T-helper 1 cell treated with Interleukin-12 subunit alpha and Interleukin-12 subunit beta and Interleukin-4 antibody, amounts not matched to agents 30 μg/mL and 1 μg/mL, for 36 hours (primary cell): ENCODE data around the gene TTC33.

ENCODE experiments used
- H3K27ac Mint-ChIP-seq: one replicate; pipeline ENCODE4 v1.8.0; 2021; ENCODE audit warnings: mild to moderate bottlenecking, mixed read lengths
- H3K27me3 Mint-ChIP-seq: one replicate; pipeline ENCODE4 v1.8.0; 2021; ENCODE audit warnings: low read depth, mixed read lengths
- H3K36me3 Mint-ChIP-seq: one replicate; pipeline ENCODE4 v1.8.0; 2021; ENCODE audit warnings: low read depth, mixed read lengths
- H3K4me1 Mint-ChIP-seq: one replicate; pipeline ENCODE4 v1.8.0; 2021; ENCODE audit warnings: low read depth, mixed read lengths
- H3K4me3 Mint-ChIP-seq: one replicate; pipeline ENCODE4 v1.8.0; 2021; ENCODE audit warnings: mild to moderate bottlenecking, moderate library complexity, mixed read lengths
- H3K9me3 Mint-ChIP-seq: one replicate; pipeline ENCODE4 v1.8.0; 2021; ENCODE audit warnings: mixed read lengths

The TTC33 gene

DNA sequence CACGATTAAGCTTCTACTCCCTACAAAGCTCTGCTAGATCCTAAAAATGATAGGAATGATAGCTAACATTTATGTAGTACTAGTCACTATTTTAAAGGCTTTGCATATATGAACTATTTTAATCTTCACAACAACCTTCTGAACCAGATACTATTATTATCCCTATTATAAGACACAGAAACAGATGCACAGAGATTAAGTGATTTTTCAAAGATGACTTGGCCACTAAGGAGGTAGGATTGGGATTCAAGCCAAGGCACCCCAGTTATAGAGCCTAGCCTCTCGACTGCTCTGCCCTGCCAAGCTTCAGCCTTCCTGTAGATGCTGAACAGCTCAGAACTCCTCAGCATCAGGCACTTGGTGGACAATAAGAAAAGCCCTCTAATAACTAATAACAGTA, 277.0 kb downstream of the TTC33 start:
- H3K4me1 Mint-ChIP-seq, result peaks cover 15% of the 10 kb centered on the region
- H3K27me3 Mint-ChIP-seq, result no peaks in the 10 kb centered on the region
- peaks cover 2% of the 10 kb centered on the region for H3K36me3 Mint-ChIP-seq
- peaks cover 7% of the 10 kb centered on the region for H3K9me3 Mint-ChIP-seq
- no peak overlapping the region for H3K27ac Mint-ChIP-seq
- no peak overlapping the region for H3K4me3 Mint-ChIP-seq

DNA sequence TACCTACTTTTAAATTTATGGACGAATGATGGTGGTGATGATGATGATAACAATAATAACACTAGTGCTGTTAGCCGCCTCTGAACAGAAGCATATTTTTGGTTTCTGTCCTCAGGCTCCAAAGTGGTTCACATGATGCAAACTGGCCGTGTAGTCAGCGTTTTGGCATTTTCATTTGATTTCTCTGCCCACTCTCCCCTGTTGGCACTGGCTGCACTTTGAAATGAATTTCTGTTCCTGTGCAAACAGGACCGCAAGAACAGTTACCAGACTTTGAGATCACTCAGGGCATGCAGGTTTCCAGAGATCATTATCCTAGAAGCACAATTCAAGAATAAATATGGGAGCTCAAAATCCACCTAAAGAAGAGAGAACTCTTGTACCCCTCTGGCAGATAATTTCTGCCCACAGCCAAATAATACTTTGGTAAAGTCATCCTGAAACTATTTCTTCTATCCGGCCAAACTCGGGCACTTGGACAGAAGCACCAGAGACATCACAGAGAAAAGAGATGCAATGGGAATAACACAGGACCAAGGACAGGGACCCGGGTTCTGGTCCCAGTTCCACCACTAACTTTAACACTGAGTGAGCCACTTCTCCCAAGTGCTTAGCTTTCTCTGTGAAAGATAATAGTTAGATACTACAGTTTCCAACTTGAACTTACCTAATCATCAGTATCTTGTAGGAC, 277.8 kb downstream of the TTC33 start:
- no peak overlapping the region for H3K27ac Mint-ChIP-seq
- no peak overlapping the region for H3K4me3 Mint-ChIP-seq
- peaks cover 4% of the 10 kb centered on the region for H3K36me3 Mint-ChIP-seq
- H3K9me3 Mint-ChIP-seq, result peaks cover 13% of the 10 kb centered on the region
- peaks cover 13% of the 10 kb centered on the region for H3K4me1 Mint-ChIP-seq
- no peaks in the 10 kb centered on the region for H3K27me3 Mint-ChIP-seq

DNA sequence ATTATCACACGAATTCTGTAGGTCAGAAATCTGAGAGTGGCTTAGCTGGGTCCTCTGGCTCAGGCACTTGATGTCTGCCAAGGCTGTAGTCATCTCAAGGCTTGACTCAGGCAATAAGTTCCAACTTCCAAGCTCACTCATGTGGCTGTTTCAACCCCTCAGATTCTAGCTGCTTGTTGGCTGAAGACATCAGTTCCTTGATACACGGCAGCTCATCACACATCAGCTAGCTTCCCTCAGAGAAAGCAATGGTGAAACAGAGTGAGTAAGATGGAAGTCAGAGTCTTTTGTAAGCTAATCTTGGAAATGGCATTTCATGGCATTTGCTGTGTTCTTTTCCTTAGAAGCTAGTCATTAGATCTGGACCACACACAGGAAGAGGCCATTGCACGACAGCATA, 280.2 kb downstream of the TTC33 start:
- Mint-ChIP-seq H3K9me3 (peaks cover 33% of the 10 kb centered on the region), H3K27me3 (no peaks in the 10 kb centered on the region), H3K4me1 (peaks cover 9% of the 10 kb centered on the region), H3K27ac (no peak overlapping the region), H3K4me3 (no peak overlapping the region), H3K36me3 (peaks cover 11% of the 10 kb centered on the region)

DNA sequence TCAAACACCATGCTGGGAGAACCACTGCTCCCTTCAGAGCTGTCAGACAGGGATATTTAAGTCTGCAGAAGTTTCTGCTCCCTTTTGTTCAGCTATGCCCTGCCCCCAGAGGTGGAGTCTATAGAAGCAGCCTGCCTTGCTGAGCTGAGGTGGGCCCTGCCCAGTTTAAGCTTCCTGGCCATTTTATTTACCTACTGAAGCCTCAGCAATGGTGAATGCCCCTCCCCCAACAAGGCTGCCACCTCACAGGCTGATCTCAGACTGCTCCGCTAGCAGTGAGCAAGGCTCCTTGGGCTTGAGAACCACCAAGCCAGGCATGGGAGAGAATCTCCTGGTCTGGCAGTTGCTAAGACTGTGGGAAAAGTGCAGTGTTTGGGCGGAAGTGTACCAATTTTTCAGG, 281.5 kb downstream of the TTC33 start:
- Mint-ChIP-seq H3K27ac (no peak overlapping the region), H3K36me3 (peaks cover 12% of the 10 kb centered on the region), H3K4me1 (peaks cover 3% of the 10 kb centered on the region), H3K27me3 (no peaks in the 10 kb centered on the region), H3K4me3 (no peak overlapping the region), H3K9me3 (peaks cover 34% of the 10 kb centered on the region)

DNA sequence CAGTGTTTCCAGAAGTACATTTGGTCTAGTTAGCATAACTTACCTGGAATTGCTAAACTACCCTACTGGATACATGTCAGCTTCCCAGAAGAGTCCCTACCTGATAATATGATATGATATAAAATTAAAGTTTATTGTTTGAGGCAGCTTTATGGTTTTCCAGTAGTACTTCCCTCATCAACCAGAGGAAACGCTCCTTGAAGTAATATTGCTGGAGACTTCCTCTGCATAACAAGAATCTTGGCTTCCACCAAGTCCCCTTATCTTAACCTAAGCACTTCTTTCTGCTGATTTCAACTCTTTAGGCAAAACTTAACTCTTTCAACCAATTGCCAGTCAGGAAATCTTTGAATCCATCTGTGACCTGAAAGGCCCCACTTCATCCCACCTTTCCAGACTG, 290.3 kb downstream of the TTC33 start:
- Mint-ChIP-seq H3K36me3 (peaks cover 5% of the 10 kb centered on the region), H3K4me1 (no peaks in the 10 kb centered on the region), H3K4me3 (no peak overlapping the region)

DNA sequence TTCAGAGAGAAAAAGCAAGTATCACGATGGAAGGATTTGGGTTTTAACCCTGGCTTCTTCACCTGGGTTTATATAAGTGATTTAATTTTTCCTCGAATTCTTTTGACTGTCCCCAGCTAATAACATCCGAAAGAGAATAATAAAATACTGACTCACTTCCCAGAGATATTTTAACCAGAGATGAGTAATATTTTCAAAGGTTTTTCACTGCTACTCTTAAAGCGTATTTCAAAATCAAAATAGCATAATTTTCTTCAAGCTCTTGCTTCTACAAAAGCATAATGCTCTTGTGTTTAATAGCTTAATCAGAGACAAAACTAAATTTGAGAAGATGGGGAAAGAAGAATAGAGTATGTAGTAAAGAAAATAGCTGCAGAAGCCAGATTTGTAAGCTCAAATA, 291.2 kb downstream of the TTC33 start:
- H3K4me3 Mint-ChIP-seq, result no peak overlapping the region
- peaks cover 19% of the 10 kb centered on the region for H3K9me3 Mint-ChIP-seq
- no peak overlapping the region for H3K27ac Mint-ChIP-seq
- H3K27me3 Mint-ChIP-seq, result peaks cover 5% of the 10 kb centered on the region
- H3K4me1 Mint-ChIP-seq, result no peaks in the 10 kb centered on the region
- peaks cover 7% of the 10 kb centered on the region for H3K36me3 Mint-ChIP-seq

More for the DNA sequence above, 290.3 kb downstream of the TTC33 start:
- peaks cover 16% of the 10 kb centered on the region for H3K9me3 Mint-ChIP-seq
- peaks cover 5% of the 10 kb centered on the region for H3K27me3 Mint-ChIP-seq
- H3K27ac Mint-ChIP-seq, result no peak overlapping the region
